Measurements from ENCODE around the gene IL15RA. TPM values are rescaled to one million over a fixed set of nuclear protein-coding genes. Genes with fewer than 3 reads are reported as not detected.

The IL15RA gene
- total and polyA plus RNA-seq, 10 of the 15 experiments (the other 5 are each of a cell fraction or from before 2014, with no cell fraction given), result 2.0 to 14.8 (median 12.1) TPM

DNA sequence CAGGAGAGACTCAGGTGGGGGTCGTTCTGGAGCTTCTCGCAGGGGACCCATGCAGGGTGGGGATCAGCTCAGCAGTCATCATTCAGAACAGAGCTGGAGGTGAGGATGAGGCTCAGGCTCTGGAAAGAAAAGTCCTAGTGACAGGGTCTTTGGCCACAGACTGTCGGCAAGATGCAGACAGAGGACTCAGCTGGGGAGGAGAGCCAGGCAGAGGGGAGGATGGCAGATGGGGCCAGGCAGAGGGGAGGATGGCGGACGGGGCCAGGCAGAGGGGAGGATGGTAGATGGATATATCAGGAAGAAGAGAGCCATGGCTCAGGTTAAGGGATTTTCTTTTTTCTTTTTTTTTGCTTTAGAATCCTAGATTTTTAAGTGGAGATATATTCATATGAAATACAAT, 7.7 kb upstream of the IL15RA start:
- H3K79me2 ChIP-seq (ENCODE audit: control insufficient read depth, insufficient read depth, low read length), result no peaks in the 10 kb centered on the region
- no peaks in the 10 kb centered on the region; the same call in 2 of the 3 replicates for H3K9me3 ChIP-seq (replicated peaks; ENCODE audit: control insufficient read depth, insufficient read depth, low read length)
- no peak overlapping the region for H2AFZ ChIP-seq (ENCODE audit: control insufficient read depth, low read depth, low read length)
- H4K20me1 ChIP-seq (ENCODE audit: control insufficient read depth, insufficient read depth), result no peaks in the 10 kb centered on the region
- SMC1A ChIA-PET (ENCODE audit: uncharacterized antibody, unreplicated experiment), result no interaction called here
- H3K4me3 ChIP-seq, result no peak overlapping the region
- H3K27ac ChIP-seq (ENCODE audit: control insufficient read depth, insufficient read depth), result no peak overlapping the region
- H3K4me2 ChIP-seq (ENCODE audit: control insufficient read depth, insufficient read depth), result no peak overlapping the region
- 65% methylated on average over 5 of the region's 5 CpGs for WGBS (ENCODE audit: insufficient coverage, insufficient replicate concordance, low lambda C conversion rate, missing lambda C conversion rate)
- FAIRE-seq (no peak), ATAC-seq (no peak), DNase-seq (ENCODE audit: low read depth, low spot score) (no peak)
- RAD21 ChIA-PET (ENCODE audit: unreplicated experiment), result no interaction called here
- intact Hi-C loops (cut with micrococcal nuclease; ENCODE audit: unreplicated experiment), result no loop called here
- no TSS peak for BruUV-seq (replicated peaks)
- H3K36me3 ChIP-seq (ENCODE audit: control insufficient read depth in 2 of 2, insufficient read depth in 2 of 2, low read length in 1 of 2), result no peaks in the 10 kb centered on the region
- TF ChIP-seq NR2C1 (IDR thresholded peaks at IDR 0.05), result no peak
- no peak for TF ChIP-seq HDGF (IDR thresholded peaks at IDR 0.05)
- TF ChIP-seq, protein P1, sequence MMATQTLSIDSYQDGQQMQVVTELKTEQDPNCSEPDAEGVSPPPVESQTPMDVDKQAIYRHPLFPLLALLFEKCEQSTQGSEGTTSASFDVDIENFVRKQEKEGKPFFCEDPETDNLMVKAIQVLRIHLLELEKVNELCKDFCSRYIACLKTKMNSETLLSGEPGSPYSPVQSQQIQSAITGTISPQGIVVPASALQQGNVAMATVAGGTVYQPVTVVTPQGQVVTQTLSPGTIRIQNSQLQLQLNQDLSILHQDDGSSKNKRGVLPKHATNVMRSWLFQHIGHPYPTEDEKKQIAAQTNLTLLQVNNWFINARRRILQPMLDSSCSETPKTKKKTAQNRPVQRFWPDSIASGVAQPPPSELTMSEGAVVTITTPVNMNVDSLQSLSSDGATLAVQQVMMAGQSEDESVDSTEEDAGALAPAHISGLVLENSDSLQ (IDR thresholded peaks at IDR 0.05), result no peak
- TF ChIP-seq DPF2 (IDR thresholded peaks at IDR 0.05), result no peak
- no peak for TF ChIP-seq SREBF1 (IDR thresholded peaks at IDR 0.05; ENCODE audit: low read length)
- no peak for TF ChIP-seq SP1 (IDR thresholded peaks at IDR 0.05; ENCODE audit: low read depth, low read length)
- no peak for TF ChIP-seq PML (IDR thresholded peaks at IDR 0.05; ENCODE audit: low read length)
- TF ChIP-seq RB1 (IDR thresholded peaks at IDR 0.05; ENCODE audit: borderline replicate concordance), result no peak
- POLR2A ChIA-PET, result interaction anchor here (0.9 kb wide), 1 partner anchor 9 kb away, joined by 3 read pairs; no protein-coding TSS in a partner anchor
- CTCF ChIA-PET, result interaction anchor here (0.6 to 1.1 kb wide), 2 partner anchors 68 to 102 kb away, joined by 4 read pairs; no protein-coding TSS in a partner anchor
- H3K9ac ChIP-seq (ENCODE audit: control insufficient read depth, insufficient read depth, low read length), result no peak overlapping the region
- in situ Hi-C loops (cut with MboI), result no loop called here
- H3K27me3 ChIP-seq (replicated peaks in 1 of 2; ENCODE audit: control insufficient read depth in 2 of 2, insufficient read depth in 2 of 2, low read length in 1 of 2), result no peaks in the 10 kb centered on the region; a peak in 1 of 4 replicates
- no peaks in the 10 kb centered on the region for H3K4me1 ChIP-seq (ENCODE audit: control insufficient read depth, insufficient read depth, low read length)

DNA sequence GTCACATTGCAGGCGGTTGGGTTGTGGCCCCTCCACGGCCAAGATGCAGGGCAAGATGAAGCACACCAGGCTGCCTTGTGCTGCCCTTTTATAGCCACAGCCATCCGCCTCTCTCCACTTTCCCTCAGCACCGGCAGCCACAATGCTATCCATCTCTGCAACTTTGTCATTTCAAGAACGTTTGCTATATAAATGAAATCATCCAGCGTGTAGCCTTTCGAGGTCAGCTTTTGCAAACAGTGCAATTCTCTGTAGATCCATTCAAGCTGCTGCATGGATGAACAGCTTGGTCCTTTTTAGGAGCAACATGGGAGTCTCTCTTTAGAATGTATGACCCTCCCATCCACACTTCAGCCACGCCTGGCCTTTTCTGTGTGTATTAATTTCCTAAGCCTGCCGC, 6.4 kb upstream of the IL15RA start:
- POLR2A ChIA-PET, result no interaction called here
- TF ChIP-seq POU2F2 (IDR thresholded peaks at IDR 0.05; ENCODE audit: borderline replicate concordance, low read depth, low read length) (no peak), PML (IDR thresholded peaks at IDR 0.05; ENCODE audit: low read length) (no peak), LARP7 (IDR thresholded peaks at IDR 0.05) (no peak), MEF2B (IDR thresholded peaks at IDR 0.05; ENCODE audit: partially characterized antibody, poor library complexity, severe bottlenecking) (no peak), NFIC (IDR thresholded peaks at IDR 0.05; ENCODE audit: low read depth, low read length) (no peak), NFYA (IDR thresholded peaks at IDR 0.05; ENCODE audit: borderline replicate concordance, low read depth, low read length) (no peak), NRF1 (conservative IDR thresholded peaks at IDR 0.05; ENCODE audit: low read depth, low read length) (no peak), JUND (IDR thresholded peaks at IDR 0.05; ENCODE audit: low read depth, low read length) (no peak), KAT2A (conservative IDR thresholded peaks at IDR 0.05; ENCODE audit: control insufficient read depth, low read depth, low read length) (no peak), YBX1 (IDR thresholded peaks at IDR 0.05) (no peak), ATF7 (IDR thresholded peaks at IDR 0.05; ENCODE audit: low read depth) (no peak)
- TF ChIP-seq, protein P2, sequence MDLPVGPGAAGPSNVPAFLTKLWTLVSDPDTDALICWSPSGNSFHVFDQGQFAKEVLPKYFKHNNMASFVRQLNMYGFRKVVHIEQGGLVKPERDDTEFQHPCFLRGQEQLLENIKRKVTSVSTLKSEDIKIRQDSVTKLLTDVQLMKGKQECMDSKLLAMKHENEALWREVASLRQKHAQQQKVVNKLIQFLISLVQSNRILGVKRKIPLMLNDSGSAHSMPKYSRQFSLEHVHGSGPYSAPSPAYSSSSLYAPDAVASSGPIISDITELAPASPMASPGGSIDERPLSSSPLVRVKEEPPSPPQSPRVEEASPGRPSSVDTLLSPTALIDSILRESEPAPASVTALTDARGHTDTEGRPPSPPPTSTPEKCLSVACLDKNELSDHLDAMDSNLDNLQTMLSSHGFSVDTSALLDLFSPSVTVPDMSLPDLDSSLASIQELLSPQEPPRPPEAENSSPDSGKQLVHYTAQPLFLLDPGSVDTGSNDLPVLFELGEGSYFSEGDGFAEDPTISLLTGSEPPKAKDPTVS (IDR thresholded peaks at IDR 0.05; ENCODE audit: low read depth, low read length), result no peak

More for the DNA sequence above, 6.4 kb upstream of the IL15RA start:
- no TSS peak for BruUV-seq (replicated peaks)
- 39% methylated on average over 9 of the region's 9 CpGs for WGBS (ENCODE audit: insufficient coverage, insufficient replicate concordance, low lambda C conversion rate, missing lambda C conversion rate)
- Histone ChIP-seq H3K4me1 (ENCODE audit: control insufficient read depth, insufficient read depth, low read length) (no peaks in the 10 kb centered on the region), H3K27me3 (replicated peaks in 1 of 2; ENCODE audit: control insufficient read depth in 2 of 2, insufficient read depth in 2 of 2, low read length in 1 of 2) (no peaks in the 10 kb centered on the region; a peak in 1 of 4 replicates), H2AFZ (ENCODE audit: control insufficient read depth, low read depth, low read length) (no peak overlapping the region), H3K4me3 (no peak overlapping the region), H4K20me1 (ENCODE audit: control insufficient read depth, insufficient read depth) (no peaks in the 10 kb centered on the region), H3K4me2 (ENCODE audit: control insufficient read depth, insufficient read depth) (no peak overlapping the region), H3K36me3 (ENCODE audit: control insufficient read depth in 2 of 2, insufficient read depth in 2 of 2, low read length in 1 of 2) (no peaks in the 10 kb centered on the region), H3K9me3 (replicated peaks; ENCODE audit: control insufficient read depth, insufficient read depth, low read length) (no peaks in the 10 kb centered on the region; the same call in 2 of the 3 replicates), H3K79me2 (ENCODE audit: control insufficient read depth, insufficient read depth, low read length) (no peaks in the 10 kb centered on the region), H3K27ac (ENCODE audit: control insufficient read depth, insufficient read depth) (no peak overlapping the region), H3K9ac (ENCODE audit: control insufficient read depth, insufficient read depth, low read length) (no peak overlapping the region)
- CTCF ChIA-PET, result interaction anchor here (0.9 to 1.1 kb wide), 2 partner anchors 30 to 103 kb away, joined by 3 read pairs; no protein-coding TSS in a partner anchor
- SMC1A ChIA-PET (ENCODE audit: uncharacterized antibody, unreplicated experiment), result no interaction called here
- no peak for FAIRE-seq
- no peak for DNase-seq (ENCODE audit: low read depth, low spot score)
- in situ Hi-C loops (cut with MboI) (no loop called here), intact Hi-C loops (cut with micrococcal nuclease; ENCODE audit: unreplicated experiment) (no loop called here)
- RAD21 ChIA-PET (ENCODE audit: unreplicated experiment), result interaction anchor here (0.5 kb wide), 1 partner anchor 33 kb away, joined by 3 read pairs; no protein-coding TSS in a partner anchor
- no peak for ATAC-seq

Data from GM12878 (cell line).